NCI-H187 treated with DMSO at 0.1 percent for 48 hours (cell line): ENCODE data around the gene VSX2.
"Not testable (repeated sequence)": the region's sequence is repeated elsewhere in the genome, so short reads cannot be mapped to it uniquely, and the experiment has no call there.

ENCODE experiments used
- DNase-seq: peaks from one replicate; lab custom pipeline; 2025; lab: John Stamatoyannopoulos, UW

The VSX2 gene

GRCh38 chr14:74260525-74261233 lies 21.4 kb downstream of the VSX2 start:
- no peak for DNase-seq

DNA sequence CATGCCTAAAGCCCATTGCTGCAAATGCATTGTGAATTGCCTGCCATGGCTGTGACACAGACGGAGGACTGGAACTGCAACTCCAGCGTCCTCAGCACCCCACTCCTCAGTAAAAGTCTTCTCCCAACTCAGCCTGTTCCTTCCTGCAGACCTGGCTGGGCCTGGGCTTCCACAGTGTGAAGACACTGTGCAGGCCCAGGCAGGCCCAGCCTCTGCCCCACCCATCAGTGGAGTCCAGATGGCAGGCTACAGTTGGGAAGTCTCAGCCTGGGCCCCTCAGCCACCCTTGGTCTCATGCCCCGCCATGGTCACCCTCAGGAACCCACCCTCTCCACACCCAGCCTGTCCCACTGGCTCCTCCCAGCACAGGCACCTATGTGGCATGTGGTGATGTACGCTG lies 22.0 kb downstream of the VSX2 start:
- no peak for DNase-seq

DNA sequence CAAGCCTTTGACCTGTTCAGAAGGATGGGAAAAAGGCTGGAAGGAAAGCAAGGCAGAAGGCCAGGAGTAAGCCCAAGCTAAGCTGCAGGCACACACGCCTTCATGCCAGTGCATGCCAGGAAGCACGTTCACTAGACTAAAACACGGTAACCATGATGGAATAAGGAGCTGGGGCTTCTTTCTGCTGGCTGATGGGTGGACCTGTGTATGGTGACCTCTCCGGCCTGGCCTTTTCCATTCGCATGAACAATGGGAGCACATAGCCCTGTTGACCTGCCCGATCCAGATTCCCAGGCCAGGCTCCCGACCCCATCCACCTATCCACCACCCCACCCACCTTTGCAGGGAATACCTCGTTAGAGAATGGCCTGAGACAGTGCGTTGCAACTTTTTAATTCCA lies 22.8 kb downstream of the VSX2 start:
- no peak for DNase-seq

DNA sequence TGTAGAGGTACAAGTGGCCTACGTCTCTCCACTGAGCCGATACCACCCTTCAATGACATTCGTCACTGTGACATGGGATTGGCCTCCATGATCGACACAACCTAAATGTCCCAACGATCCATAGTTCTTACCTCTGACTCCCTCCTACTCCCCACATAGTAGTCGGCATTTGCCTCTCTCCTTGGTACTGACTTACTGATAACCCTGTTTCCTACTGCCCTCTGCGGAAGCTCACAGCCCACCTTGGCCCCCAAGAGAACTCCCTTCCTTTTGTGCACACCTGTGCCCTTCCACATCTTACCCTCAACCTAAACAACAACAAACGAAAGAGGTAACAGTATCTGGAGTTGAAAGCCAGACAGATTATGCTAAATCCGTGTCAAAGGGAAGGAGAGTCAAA lies 23.9 kb downstream of the VSX2 start:
- no peak for DNase-seq

DNA sequence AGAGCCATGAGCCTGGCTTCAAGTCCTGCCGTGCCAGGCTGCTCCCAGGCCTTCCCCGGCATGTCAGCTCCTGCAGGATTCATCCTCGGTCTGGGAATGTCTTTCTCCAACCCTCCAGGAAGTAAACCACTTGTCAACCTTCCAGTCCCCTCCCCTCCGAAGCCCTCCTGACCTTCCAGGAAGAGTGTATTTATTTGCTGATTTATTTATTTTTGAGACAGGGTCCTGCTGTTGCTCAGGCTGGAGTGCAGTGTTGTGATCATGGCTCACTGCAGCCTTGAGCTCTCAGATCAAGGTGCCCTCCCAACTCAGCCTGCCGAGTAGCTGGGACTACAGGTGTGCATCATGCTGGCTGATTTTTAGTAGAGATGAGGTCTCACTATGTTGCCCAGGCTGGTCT lies 24.7 kb downstream of the VSX2 start:
- DNase-seq = no peak

DNA sequence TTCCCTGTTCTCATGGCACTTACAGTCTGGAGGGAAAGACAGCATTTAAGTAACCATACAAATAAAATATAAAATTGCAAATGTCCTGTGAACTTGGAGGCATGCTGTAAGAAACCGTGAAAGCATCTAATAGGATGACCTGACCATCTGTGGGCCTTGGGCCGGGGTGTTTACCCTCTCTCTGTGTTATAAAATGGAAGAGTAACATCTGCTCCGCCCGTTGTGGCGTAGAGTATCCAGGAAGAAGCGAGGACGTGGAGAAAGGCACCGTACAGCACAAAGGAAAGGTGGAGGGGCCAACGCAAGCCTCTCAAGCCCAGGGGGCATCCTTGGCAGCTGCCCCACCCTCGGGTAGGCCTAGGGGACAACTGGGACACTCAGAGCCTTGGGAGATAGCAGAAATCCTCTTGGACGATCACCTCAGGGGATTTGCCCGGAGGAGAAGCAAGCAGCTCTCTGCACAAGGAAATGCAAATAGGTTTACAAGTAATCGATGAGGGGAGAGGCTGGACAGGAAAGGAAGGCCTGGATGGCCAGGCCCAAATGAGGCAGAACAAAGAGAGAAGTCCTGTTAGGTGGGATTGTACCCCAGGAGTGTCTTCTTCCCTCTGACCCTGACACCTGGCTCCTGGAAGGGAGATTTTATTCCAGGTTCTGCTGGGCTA lies 26.2 kb downstream of the VSX2 start:
- no peak for DNase-seq

DNA sequence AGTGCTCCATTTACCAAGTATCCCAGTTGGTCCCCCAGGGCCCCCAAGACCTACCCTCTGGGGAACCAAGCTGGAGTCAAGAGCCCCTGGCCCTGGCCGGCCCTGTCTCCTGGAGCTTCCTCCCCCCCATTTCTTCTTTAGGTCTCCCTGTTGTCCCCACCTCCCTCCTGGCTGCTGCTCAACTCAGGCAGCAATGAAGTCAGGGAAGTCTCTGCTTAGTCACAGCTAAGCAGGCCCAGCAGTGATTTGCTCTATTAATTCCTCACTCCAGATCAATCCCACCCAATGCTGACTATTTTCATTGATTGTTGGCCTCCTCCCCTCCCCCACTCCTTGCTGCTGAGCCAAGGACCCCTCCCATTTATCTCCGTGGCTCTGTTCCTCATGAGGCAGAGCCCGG lies 28.3 kb downstream of the VSX2 start:
- DNase-seq = no peak

- DNase-seq = not testable (repeated sequence)
These were observed 31.3 kb downstream of the VSX2 start for GRCh38 chr14:74270382-74271177.

DNA sequence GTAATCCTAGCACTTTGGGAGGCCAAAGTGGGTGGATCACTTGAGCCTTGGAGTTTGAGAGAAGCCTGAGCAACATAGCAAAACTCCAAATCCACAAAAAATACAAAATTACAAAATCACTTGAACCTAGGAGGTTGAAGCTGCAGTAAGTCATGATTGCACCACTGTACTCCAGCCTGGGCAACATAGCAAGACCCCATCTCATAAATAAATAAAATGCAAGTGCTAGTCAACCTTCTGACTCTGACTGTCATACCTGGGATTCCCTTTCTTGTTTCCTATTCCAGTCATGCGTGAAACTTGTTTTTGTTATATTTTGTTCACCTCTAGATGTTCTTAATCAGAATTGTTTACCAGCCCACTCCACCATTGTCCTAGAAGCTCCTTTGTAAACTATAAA lies 32.1 kb downstream of the VSX2 start:
- DNase-seq = no peak

DNA sequence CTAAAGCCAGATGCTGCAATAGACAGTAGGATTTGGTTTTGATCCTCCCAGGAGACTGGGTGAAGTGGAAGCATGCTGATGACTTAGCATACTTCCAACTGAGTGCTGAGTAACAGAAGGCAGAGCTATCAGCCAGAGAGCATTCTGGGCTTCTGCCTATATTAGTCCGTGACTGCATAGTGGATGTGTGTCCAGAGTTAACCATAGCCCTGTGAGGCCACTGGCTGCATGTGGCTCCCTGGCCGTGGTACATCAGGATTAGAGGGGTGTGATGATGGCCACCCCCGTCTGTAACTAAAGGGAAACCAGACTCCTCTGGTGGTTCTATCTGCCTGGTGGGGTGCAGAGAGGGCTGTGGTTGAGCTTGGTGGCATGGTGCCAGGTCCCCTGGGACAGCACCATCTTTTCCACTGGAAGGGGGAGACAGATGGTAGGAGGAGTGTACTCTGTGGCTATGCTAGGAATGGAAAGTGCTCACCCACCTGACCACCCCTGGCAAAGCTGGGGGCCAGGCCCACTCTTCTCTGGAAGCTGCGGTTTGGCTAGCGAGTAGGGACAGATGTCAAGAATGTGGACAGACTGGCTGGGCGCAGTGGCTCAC lies 36.1 kb downstream of the VSX2 start:
- DNase-seq = no peak

DNA sequence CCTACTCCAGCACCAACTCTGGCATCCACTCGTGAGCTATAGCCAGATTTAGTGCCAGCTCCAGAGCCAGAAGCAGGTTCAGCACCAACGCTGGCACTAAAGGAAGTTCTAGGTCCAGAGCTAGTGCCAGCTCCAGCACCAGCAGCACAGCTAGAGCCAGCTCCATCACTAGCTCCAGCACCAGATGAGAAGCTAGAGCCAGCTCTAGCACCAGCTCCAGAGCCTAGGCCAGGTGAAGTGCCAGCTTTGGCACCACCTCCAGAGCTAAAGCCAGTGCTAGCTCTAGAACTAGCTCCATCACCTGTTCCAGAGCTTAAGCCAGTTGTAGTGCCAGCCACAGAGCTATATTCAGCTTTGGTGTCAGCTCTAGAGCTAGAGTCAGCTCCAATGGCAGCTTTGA lies 38.8 kb downstream of the VSX2 start:
- no peak for DNase-seq

- DNase-seq = no peak
These were observed 41.8 kb downstream of the VSX2 start for GRCh38 chr14:74281069-74281468.

DNA sequence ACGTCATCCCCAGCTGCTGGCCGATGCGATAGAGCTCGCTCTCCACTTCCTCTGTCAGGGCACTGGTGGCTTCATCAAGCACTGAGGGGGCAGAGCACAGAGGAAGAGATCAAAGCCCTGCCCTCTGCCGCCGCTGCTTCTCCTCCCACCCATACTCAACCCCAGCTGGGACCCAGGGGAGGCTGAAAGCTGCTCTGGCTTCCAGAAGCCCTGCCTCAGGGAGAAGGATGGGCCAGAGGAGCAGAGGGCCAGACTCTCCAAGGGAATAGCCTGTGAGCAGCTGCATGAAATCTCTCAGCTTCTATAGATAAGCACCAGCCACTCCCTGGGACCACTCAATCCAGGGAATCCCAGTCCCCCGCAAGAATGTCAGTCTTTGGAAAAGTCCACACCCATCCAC lies 47.5 kb downstream of the VSX2 start:
- no peak for DNase-seq

- DNase-seq = no peak
These were observed 50.6 kb downstream of the VSX2 start for GRCh38 chr14:74289801-74290200.

GRCh38 chr14:74290415-74290814 lies 51.2 kb downstream of the VSX2 start:
- no peak for DNase-seq

- no peak for DNase-seq
These were observed 52.8 kb downstream of the VSX2 start for GRCh38 chr14:74292061-74292460.

DNA sequence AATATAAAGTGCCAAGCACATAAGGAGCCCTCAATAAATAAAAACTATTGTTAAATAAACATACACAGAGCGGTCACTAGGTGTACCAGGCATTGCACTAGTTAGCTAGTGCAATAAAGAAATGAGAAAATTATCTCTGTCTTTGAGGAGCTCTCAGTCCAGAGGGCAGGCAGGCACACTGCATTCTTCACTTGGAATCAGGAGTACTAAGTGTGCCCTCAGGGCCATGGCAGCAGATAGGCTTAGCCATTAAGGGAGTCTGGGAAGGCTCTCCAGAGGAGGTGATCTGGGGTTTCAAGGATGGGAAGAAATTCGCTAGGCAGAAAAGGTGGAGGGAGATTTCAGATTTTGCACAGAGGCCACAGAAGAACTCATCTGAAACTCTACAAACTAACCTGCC lies 54.4 kb downstream of the VSX2 start:
- no peak for DNase-seq

DNA sequence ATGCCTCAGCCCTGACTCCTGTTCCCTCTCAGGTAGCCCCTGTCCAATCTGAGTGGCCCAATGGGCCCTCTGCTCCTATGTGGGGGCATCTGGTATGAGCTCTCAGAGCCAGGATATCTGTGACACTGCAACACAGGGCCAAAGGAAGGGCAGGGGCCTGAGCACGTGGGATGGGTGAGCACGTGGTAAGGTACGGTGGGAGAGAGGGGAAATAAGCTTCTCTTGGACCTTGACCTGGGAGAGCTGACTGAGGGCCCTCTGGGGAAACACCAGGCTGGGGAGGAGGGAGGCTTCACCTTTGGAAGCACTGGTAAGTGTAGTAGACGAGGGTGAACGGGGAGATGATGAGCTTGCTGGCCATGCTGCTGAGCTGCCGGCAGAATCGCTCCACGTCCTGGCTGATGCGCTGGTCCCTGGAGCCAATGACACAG lies 56.8 kb downstream of the VSX2 start:
- DNase-seq = no peak

DNA sequence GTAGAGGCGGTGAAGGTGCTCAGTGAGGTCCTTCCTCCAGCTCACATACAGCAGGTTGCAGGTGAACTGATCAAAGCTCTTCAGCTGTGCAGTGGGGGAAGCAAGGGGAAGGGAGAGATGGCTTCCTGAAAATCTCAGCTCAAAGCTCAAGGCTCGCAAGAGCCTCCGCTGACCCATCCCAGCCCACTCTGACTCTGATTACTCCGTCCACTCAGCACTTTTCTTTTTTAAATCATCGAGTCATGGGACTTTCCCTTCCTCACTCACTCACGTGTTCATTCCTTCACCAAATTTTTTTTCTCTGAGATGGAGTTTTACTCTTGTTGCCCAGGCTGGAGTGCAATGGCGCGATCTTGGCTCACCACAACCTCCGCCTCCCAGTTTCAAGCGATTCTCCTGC lies 58.7 kb downstream of the VSX2 start:
- DNase-seq = no peak

- no peak for DNase-seq
These were observed 59.9 kb downstream of the VSX2 start for GRCh38 chr14:74299061-74299545.

- DNase-seq = no peak
These were observed 62.4 kb downstream of the VSX2 start for GRCh38 chr14:74301594-74302151.

- no peak for DNase-seq
These were observed 62.9 kb downstream of the VSX2 start for GRCh38 chr14:74302152-74302628.
